ENCODE data around the gene TNFRSF19.

GRCh38 chr13:23724196-23724970, 154.2 kb downstream of the TNFRSF19 start:
- TF ChIP-seq CTCF (IDR thresholded peaks at IDR 0.05; ENCODE audit: low read length), result no peak
- TF ChIP-seq EZH2 (IDR thresholded peaks at IDR 0.05; ENCODE audit: borderline replicate concordance, low read length), result no peak
